MM.1S (cell line): Measurements from ENCODE around the gene NONO.

Experiments used
- CTCF ChIP-seq: fragments of 300-600 bp; sonication (generic); IDR thresholded peaks from 2 replicates; pipeline ENCODE4 v1.5.1; 2016; ENCODE audit warnings: antibody characterized with exemption, low read length, mixed read lengths
- EZH2 ChIP-seq: fragments of 300-600 bp; sonication (generic); optimal IDR thresholded peaks from 2 replicates; pipeline ENCODE3; 2017; ENCODE audit warnings: low read depth, mild to moderate bottlenecking, antibody characterized with exemption, low read length, mixed read lengths

GRCh38 chrX:71315917-71316316, 32.5 kb downstream of the NONO start:
- no peak for TF ChIP-seq CTCF
- TF ChIP-seq EZH2, result no peak
